ENCODE measurements around the gene TNNT1. TPM values are rescaled to one million over a fixed set of nuclear protein-coding genes. Genes with fewer than 3 reads are reported as not detected.
"Not testable (repeated sequence)": the region's sequence is repeated elsewhere in the genome, so short reads cannot be mapped to it uniquely, and the experiment has no call there.

TNNT1 gene
- total RNA-seq, 1 donor from 2014 or later, result 74.1 TPM

GRCh38 chr19:55173186-55173713 lies 24.2 kb upstream of the TNNT1 start:
- Mint-ChIP-seq H3K4me3 (peak overlapping the region; percentile 84), H3K4me1 (peaks cover 26% of the 10 kb centered on the region), H3K36me3 (peaks cover 2% of the 10 kb centered on the region), H3K27ac (no peak overlapping the region), H3K9me3 (peaks cover 11% of the 10 kb centered on the region), H3K27me3 (ENCODE audit: insufficient read depth, low read depth) (peaks cover 46% of the 10 kb centered on the region)
- H2AFZ ChIP-seq (replicated peaks), result peak overlapping the region; percentile 81
- no peaks in the 10 kb centered on the region for H3K4me1 ChIP-seq
- no peaks in the 10 kb centered on the region for H4K20me1 ChIP-seq (ENCODE audit: low read depth)
- H3K27ac ChIP-seq, result no peak overlapping the region
- TF ChIP-seq, protein P1, sequence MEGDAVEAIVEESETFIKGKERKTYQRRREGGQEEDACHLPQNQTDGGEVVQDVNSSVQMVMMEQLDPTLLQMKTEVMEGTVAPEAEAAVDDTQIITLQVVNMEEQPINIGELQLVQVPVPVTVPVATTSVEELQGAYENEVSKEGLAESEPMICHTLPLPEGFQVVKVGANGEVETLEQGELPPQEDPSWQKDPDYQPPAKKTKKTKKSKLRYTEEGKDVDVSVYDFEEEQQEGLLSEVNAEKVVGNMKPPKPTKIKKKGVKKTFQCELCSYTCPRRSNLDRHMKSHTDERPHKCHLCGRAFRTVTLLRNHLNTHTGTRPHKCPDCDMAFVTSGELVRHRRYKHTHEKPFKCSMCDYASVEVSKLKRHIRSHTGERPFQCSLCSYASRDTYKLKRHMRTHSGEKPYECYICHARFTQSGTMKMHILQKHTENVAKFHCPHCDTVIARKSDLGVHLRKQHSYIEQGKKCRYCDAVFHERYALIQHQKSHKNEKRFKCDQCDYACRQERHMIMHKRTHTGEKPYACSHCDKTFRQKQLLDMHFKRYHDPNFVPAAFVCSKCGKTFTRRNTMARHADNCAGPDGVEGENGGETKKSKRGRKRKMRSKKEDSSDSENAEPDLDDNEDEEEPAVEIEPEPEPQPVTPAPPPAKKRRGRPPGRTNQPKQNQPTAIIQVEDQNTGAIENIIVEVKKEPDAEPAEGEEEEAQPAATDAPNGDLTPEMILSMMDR (IDR thresholded peaks at IDR 0.05), result no peak
- no peak for TF ChIP-seq EZH2phosphoT487 (IDR thresholded peaks at IDR 0.05)
- H3K27me3 ChIP-seq, result peaks cover 91% of the 10 kb centered on the region
- peak overlapping the region; percentile 64 for H3K4me3 ChIP-seq
- H3K36me3 ChIP-seq, result no peaks in the 10 kb centered on the region
- H3K4me2 ChIP-seq, result peak overlapping the region; percentile 92
- no peaks in the 10 kb centered on the region for H3K9me3 ChIP-seq (ENCODE audit: low read depth)
- no peaks in the 10 kb centered on the region for H3K79me2 ChIP-seq (ENCODE audit: low read depth)
- H3F3A ChIP-seq (ENCODE audit: low read depth), result peaks cover 23% of the 10 kb centered on the region
- no peak overlapping the region for H3K9ac ChIP-seq
- no peak for DNase-seq (ENCODE audit: low spot score)

DNA sequence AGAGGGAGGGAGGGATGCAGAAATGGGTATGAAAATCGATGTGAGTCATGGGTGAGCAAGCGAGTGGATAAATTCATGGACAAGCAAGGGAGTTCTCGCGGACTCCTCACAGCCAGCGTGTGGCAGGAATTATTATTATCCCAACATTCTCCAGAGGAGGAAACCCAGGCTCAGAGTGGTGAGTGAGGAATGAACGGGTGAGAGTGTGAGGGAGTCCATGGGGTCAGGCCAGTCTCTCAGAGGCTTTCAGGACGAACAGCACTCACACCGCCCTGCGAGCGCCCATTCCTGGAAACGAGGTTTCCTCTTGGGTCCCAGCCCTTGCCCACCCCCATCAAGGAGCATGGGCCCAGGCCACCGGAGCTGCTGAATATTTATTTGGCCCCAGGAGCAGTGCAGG lies 23.7 kb upstream of the TNNT1 start:
- no peaks in the 10 kb centered on the region for H3K79me2 ChIP-seq (ENCODE audit: low read depth)
- Mint-ChIP-seq H3K36me3 (peaks cover 2% of the 10 kb centered on the region), H3K4me3 (peak overlapping the region; percentile 84), H3K27ac (no peak overlapping the region), H3K4me1 (peaks cover 24% of the 10 kb centered on the region), H3K9me3 (peaks cover 11% of the 10 kb centered on the region), H3K27me3 (ENCODE audit: insufficient read depth, low read depth) (peaks cover 46% of the 10 kb centered on the region)
- peak overlapping the region; percentile 64 for H3K4me3 ChIP-seq
- no peak for TF ChIP-seq EZH2phosphoT487 (IDR thresholded peaks at IDR 0.05)
- TF ChIP-seq, protein P1 (IDR thresholded peaks at IDR 0.05), result no peak
- TF ChIP-seq EZH2 (IDR thresholded peaks at IDR 0.05), result no peak
- peaks cover 23% of the 10 kb centered on the region for H3F3A ChIP-seq (ENCODE audit: low read depth)
- DNase-seq (ENCODE audit: low spot score), result no peak
- H3K4me2 ChIP-seq, result peak overlapping the region; percentile 92
- H3K9me3 ChIP-seq (ENCODE audit: low read depth), result no peaks in the 10 kb centered on the region
- no peaks in the 10 kb centered on the region for H3K4me1 ChIP-seq
- H2AFZ ChIP-seq (replicated peaks), result peak overlapping the region; percentile 81
- peaks cover 94% of the 10 kb centered on the region for H3K27me3 ChIP-seq
- no peak overlapping the region for H3K9ac ChIP-seq
- H3K27ac ChIP-seq, result no peak overlapping the region
- no peaks in the 10 kb centered on the region for H4K20me1 ChIP-seq (ENCODE audit: low read depth)
- no peaks in the 10 kb centered on the region for H3K36me3 ChIP-seq

DNA sequence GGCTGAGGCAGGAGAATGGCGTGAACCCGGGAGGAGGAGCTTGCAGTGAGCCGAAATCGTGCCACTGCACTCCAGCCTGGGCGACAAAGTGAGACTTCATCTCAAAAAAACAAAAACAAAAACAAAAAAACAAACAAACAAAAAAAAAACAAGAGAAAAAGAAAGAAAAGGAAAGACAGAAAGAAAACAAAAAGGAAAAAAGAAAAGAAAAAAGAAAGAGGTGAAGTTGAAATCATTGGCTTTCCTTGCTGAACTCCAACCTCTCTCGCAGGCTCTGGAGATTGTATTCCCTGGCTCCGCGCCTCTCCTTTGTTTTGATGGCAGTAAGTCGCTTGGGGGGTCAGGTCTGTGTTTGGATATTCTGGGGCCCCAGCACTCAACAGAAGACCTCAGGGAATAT lies 23.3 kb upstream of the TNNT1 start:
- H3K4me3 Mint-ChIP-seq, result peak overlapping the region; percentile 84
- H3K36me3 ChIP-seq; H3K79me2 ChIP-seq (ENCODE audit: low read depth); H3K9ac ChIP-seq; H3K4me1 ChIP-seq; DNase-seq (ENCODE audit: low spot score); H3K27ac ChIP-seq; H3K36me3 Mint-ChIP-seq; H4K20me1 ChIP-seq (ENCODE audit: low read depth); H2AFZ ChIP-seq (replicated peaks); H3K9me3 ChIP-seq (ENCODE audit: low read depth); H3K27ac Mint-ChIP-seq: not testable (repeated sequence)
- Histone ChIP-seq H3K27me3 (peaks cover 94% of the 10 kb centered on the region), H3F3A (ENCODE audit: low read depth) (peaks cover 23% of the 10 kb centered on the region), H3K4me2 (peak overlapping the region; percentile 92), H3K4me3 (peak overlapping the region; percentile 64)
- H3K27me3 Mint-ChIP-seq (ENCODE audit: insufficient read depth, low read depth), result peaks cover 44% of the 10 kb centered on the region
- peaks cover 24% of the 10 kb centered on the region for H3K4me1 Mint-ChIP-seq
- H3K9me3 Mint-ChIP-seq, result peaks cover 11% of the 10 kb centered on the region

DNA sequence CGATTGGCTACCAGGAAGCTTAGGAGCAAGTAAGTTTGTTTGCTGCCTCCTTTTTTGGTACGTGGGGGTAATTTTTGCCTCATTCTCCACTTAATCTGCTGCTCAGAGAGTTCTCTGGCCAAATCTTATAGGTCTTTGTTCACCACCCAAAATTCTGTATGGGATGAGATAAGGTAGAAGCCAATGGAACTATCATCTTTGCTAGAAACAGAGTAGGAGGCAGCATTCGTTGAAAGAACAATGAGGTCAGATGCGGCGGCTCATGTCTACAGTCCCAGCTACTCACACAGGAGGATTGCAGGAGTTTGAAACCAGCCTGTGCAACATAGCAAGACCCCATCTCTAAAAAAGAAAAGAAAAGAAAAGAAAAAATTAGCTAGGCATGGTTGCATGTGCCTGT lies 22.4 kb upstream of the TNNT1 start:
- Mint-ChIP-seq H3K36me3 (peaks cover 2% of the 10 kb centered on the region), H3K9me3 (peaks cover 11% of the 10 kb centered on the region), H3K4me3 (peak overlapping the region; percentile 71), H3K27ac (no peak overlapping the region), H3K27me3 (ENCODE audit: insufficient read depth, low read depth) (peaks cover 46% of the 10 kb centered on the region), H3K4me1 (peaks cover 25% of the 10 kb centered on the region)
- Histone ChIP-seq H3K9me3 (ENCODE audit: low read depth) (no peaks in the 10 kb centered on the region), H4K20me1 (ENCODE audit: low read depth) (no peaks in the 10 kb centered on the region), H3K4me2 (no peak overlapping the region), H3K4me3 (no peak overlapping the region), H3K4me1 (peaks cover 4% of the 10 kb centered on the region), H3K36me3 (no peaks in the 10 kb centered on the region), H3K27ac (no peak overlapping the region), H3F3A (ENCODE audit: low read depth) (peaks cover 23% of the 10 kb centered on the region), H3K9ac (no peak overlapping the region), H2AFZ (replicated peaks) (no peak overlapping the region), H3K27me3 (peaks cover 88% of the 10 kb centered on the region), H3K79me2 (ENCODE audit: low read depth) (no peaks in the 10 kb centered on the region)
- DNase-seq (ENCODE audit: low spot score), result no peak
- TF ChIP-seq, protein P1 (IDR thresholded peaks at IDR 0.05), result no peak
